Mammary epithelial cell (primary cell): ENCODE results near the gene CCNF.

Source experiments
- EZH2 ChIP-seq: IDR thresholded peaks from 2 replicates; pipeline ENCODE4 v1.6.1; 2012; ENCODE audit warnings: low read length, inconsistent platforms, borderline replicate concordance
- TF ChIP-seq, protein P1 (sequence below), 2 donors: IDR thresholded peaks in 1 of 2; conservative IDR thresholded peaks in 1 of 2; 2 replicates each; pipeline ENCODE4 v1.5.1; 2011 to 2012; ENCODE audit warnings: inconsistent platforms in 2 of 2, low read length in 2 of 2, mild to moderate bottlenecking in 2 of 2, control low read depth in 1 of 2, low read depth in 1 of 2; ENCODE audit not compliant: insufficient read depth in 1 of 2; ENCODE audit errors: extremely low read depth in 1 of 2

DNA sequence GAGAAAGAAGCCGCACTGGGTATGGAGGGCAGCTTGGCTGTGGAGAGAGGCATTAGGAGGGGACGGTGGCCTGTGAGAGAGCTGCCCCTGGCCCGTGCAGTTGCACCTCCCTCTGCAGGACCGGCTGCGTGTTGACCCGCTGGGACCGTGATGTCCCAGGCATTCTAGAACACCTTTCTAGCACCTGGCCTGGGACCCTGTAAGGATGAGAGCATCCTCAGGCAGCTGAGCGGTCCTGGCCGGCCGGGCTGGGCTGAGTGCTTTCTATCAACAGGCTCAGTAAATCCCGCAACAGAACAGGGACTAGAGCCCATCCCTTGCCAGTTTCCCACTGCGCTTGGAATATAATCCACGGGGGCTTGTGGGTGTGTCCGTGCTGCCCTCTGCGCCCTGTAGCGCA, 60.3 kb downstream of the CCNF start:
- TF ChIP-seq, protein P1, sequence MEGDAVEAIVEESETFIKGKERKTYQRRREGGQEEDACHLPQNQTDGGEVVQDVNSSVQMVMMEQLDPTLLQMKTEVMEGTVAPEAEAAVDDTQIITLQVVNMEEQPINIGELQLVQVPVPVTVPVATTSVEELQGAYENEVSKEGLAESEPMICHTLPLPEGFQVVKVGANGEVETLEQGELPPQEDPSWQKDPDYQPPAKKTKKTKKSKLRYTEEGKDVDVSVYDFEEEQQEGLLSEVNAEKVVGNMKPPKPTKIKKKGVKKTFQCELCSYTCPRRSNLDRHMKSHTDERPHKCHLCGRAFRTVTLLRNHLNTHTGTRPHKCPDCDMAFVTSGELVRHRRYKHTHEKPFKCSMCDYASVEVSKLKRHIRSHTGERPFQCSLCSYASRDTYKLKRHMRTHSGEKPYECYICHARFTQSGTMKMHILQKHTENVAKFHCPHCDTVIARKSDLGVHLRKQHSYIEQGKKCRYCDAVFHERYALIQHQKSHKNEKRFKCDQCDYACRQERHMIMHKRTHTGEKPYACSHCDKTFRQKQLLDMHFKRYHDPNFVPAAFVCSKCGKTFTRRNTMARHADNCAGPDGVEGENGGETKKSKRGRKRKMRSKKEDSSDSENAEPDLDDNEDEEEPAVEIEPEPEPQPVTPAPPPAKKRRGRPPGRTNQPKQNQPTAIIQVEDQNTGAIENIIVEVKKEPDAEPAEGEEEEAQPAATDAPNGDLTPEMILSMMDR (conservative IDR thresholded peaks at IDR 0.05 in 1 of 2, IDR thresholded peaks at IDR 0.05 in 1 of 2; ENCODE audit: extremely low read depth in 1 of 2, insufficient read depth in 1 of 2, low read depth in 1 of 2, low read length in 2 of 2) = no peak
- no peak for TF ChIP-seq EZH2
